CD4-positive, alpha-beta T cell treated with Interleukin-15 for 4 hours (primary cell): ENCODE results near the gene YPEL5.
"Not testable (repeated sequence)": the region's sequence is repeated elsewhere in the genome, so short reads cannot be mapped to it uniquely, and the experiment has no call there.

ENCODE experiments used
- DNase-seq: peaks from one replicate; pipeline ENCODE4 v3.0.0-alpha.2; 2020; ENCODE audit warnings: low spot score

Gene YPEL5

GRCh38 chr2:30136764-30137444 lies 9.9 kb upstream of the YPEL5 start:
- no peak for DNase-seq

- DNase-seq: peak; percentile 15
These were observed 7.5 kb upstream of the YPEL5 start for GRCh38 chr2:30139131-30139870.

- DNase-seq: no peak
These were observed 5.7 kb upstream of the YPEL5 start for GRCh38 chr2:30141136-30141535.

- DNase-seq: no peak
These were observed 2.5 kb upstream of the YPEL5 start for GRCh38 chr2:30144260-30144659.

GRCh38 chr2:30144951-30145350 lies 1.9 kb upstream of the YPEL5 start:
- not testable (repeated sequence) for DNase-seq

GRCh38 chr2:30145826-30146336 lies 926 bp upstream of the YPEL5 start:
- DNase-seq: no peak

- peak; percentile 16 for DNase-seq
These were observed 448 bp downstream of the YPEL5 start for GRCh38 chr2:30147196-30147714.

GRCh38 chr2:30147715-30148610 lies 1.2 kb downstream of the YPEL5 start:
- DNase-seq: peak; percentile 79

- no peak for DNase-seq
These were observed 2.0 kb downstream of the YPEL5 start for GRCh38 chr2:30148850-30149249.

- DNase-seq: no peak
These were observed 2.7 kb downstream of the YPEL5 start for GRCh38 chr2:30149513-30149912.

- no peak for DNase-seq
These were observed 3.2 kb downstream of the YPEL5 start for GRCh38 chr2:30149976-30150375.

GRCh38 chr2:30150786-30151185 lies 4.0 kb downstream of the YPEL5 start:
- no peak for DNase-seq

- DNase-seq: no peak
These were observed 5.6 kb downstream of the YPEL5 start for GRCh38 chr2:30152385-30152784.

GRCh38 chr2:30155202-30155601 lies 8.4 kb downstream of the YPEL5 start:
- DNase-seq: no peak

- no peak for DNase-seq
These were observed 9.3 kb downstream of the YPEL5 start for GRCh38 chr2:30155889-30156658.

GRCh38 chr2:30157616-30158015 lies 10.8 kb downstream of the YPEL5 start:
- DNase-seq: peak; percentile 29

GRCh38 chr2:30159766-30160165 lies 13.0 kb downstream of the YPEL5 start:
- DNase-seq: no peak

- DNase-seq: no peak
These were observed 15.3 kb downstream of the YPEL5 start for GRCh38 chr2:30161929-30162706.

GRCh38 chr2:30162806-30163205 lies 16.0 kb downstream of the YPEL5 start:
- no peak for DNase-seq

GRCh38 chr2:30164131-30164925 lies 17.5 kb downstream of the YPEL5 start:
- DNase-seq: no peak
